HT-29 (cell line): ENCODE measurements around the gene MXD1. TPM values are rescaled to one million over a fixed set of nuclear protein-coding genes. Genes with fewer than 3 reads are reported as not detected.

Experiments
- DNase-seq: peaks from one replicate; pipeline ENCODE4 v3.0.0-alpha.2; 2015; ENCODE audit warnings: low spot score
- small RNA-seq: library from RNA; depleted of rRNA; stranded (forward); fragments of <200 nt; gene quantifications from one replicate; pipeline ENCODE3, GENCODE V24; 2014
- total RNA-seq: library from RNA; depleted of rRNA; stranded (reverse); fragments of >200 nt; shearing (Covaris generic); gene quantifications from 2 replicates; pipeline ENCODE4 v1.2.3, GENCODE V29; 2014; rRNA removed

Gene MXD1
- total RNA-seq, 1 experiment from 2014 or later: 22.3 TPM

DNA sequence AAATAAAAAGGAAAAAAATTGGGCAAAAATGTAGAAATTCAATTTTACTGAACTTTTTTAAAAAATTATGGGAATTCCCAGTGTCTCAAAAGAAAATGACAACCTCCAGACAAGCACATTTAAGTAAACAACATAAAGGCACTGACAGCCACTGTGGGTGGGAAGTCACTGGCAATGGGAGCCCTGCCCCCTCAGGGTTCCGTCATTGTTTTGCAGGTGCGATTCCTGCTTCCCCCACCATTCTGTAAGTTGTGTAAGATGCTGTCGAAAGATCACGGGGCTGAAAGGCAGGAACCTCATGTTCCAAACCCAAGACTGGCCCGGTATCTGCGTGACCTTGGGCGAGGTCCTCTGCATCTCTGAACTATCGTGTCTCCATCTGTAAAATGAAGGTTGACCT, 62.3 kb downstream of the MXD1 start:
- DNase-seq: no peak

GRCh38 chr2:69977906-69978482, 63.1 kb downstream of the MXD1 start:
- no peak for DNase-seq

- DNase-seq: no peak
Measured at GRCh38 chr2:69979902-69980807, 65.2 kb downstream of the MXD1 start.

DNA sequence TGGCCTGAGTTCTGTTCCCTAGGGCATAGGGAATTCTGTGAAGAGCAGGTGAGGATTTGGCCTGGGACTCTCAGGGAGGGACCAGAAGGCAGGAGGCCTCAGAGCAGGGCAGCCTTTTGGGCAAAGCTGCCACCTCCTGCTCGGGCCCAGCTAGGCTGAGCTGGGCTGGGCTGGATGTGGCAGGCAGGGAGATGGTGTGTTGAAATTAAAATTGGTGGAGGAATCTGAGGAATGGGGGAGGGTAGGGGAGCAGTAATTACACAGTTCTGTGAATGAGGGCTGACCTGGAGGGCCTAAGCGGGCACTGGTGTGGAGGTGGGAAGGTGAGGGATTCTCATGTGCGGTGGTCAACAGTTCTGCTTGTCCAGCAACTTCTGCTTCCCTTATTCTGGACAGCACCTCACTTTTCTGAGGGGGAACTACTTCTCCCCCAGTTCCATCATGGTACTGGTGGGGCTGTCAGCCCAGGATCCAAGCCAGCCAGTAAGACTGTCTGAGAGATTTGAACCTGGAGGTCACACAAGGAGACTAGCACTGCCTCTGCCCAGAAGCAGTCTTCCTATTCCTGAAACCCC, 68.6 kb downstream of the MXD1 start:
- DNase-seq: no peak

DNA sequence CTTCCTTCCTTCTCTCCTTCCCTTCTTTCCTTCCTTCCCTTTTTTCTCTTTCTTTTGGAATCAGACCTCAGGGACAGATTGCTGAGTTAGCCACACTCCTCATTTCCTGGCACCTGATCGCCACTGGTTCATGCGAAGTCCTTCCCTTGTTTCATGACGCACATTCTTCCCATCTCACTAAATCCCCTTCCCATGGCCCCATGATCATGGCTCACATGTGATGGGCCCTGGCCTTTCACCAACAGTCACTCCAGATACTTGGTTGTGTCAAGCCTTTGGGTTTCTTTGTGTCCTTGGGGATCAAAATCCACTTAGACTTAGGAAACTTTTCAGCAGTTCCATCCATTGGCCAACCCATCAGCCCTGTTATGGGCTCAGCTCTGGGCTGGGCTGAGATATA, 70.3 kb downstream of the MXD1 start:
- DNase-seq: no peak

DNA sequence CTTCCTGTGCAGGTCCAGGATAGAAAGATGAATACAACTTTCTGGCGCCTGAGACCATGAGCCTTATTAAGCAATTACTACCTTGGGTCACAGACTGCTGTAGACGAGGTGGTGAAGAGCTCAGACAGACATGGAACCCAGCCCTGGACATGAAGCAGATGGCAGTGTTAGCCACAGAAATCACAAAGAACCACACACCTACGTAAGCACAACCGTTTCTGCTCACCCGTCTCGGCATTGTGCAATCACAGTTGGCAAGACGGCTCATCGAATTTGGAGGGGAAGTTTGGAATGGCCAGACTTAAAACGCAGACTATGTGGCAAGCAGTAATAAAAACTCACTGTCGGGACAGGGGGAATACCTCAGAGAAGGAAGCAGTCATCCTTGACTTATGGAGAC, 70.8 kb downstream of the MXD1 start:
- no peak for DNase-seq

- DNase-seq: no peak
Measured at GRCh38 chr2:69986691-69987090, 71.8 kb downstream of the MXD1 start.

DNA sequence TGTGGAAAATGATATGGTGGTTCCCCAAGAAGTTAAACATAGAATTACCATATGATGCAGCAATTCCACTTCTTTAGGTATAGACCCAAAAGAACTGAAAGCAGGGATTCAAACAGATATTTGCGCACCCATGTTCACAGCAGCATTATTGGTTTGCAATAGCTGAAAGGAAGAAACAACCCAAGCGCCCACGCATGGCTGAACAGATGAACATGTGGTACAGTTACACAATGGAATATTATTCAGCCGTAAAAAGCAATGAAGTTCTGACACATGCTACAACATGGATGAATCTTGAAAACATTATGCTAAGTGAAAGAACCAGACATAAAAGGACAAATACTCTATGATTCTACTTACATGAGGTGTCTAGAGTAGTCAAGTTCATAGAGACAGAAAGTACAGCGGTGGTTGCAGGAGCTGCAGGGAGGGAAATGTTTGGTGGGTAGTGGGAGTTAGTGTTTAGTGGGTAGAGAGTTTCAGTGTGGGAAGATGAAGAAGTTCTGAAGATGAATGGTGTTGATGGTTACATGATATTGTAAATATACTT, 73.3 kb downstream of the MXD1 start:
- no peak for DNase-seq

- no peak for DNase-seq
Measured at GRCh38 chr2:69989009-69989408, 74.1 kb downstream of the MXD1 start.

- no peak for DNase-seq
Measured at GRCh38 chr2:69989441-69990105, 74.7 kb downstream of the MXD1 start.

Small RNA genes lying within 50 kb of the gene (small RNA-seq; reads per million reads assigned to genes)
- not detected for gene RPL23AP92

Other genes with a start within 250 kb of the MXD1 start
- gene ANXA4, start 173.0 kb upstream of the MXD1 start, total RNA-seq: 460 and 510 TPM in 2 replicates
- gene GMCL1, start 85.4 kb upstream of the MXD1 start, total RNA-seq: 21.5 and 25.8 TPM in 2 replicates
- gene SNRNP27, start 21.2 kb upstream of the MXD1 start, total RNA-seq: 19.2 and 22.4 TPM in 2 replicates
- gene ASPRV1, start 46.5 kb downstream of the MXD1 start, total RNA-seq: 1.1 and 2.1 TPM in 2 replicates
- gene PCBP1, start 172.4 kb downstream of the MXD1 start, total RNA-seq: 47.6 and 52.6 TPM in 2 replicates